Keratinocyte (primary cell): ENCODE data around the gene APPL2. TPM values are rescaled to one million over a fixed set of nuclear protein-coding genes. Genes with fewer than 3 reads are reported as not detected.

Experiments
- DNase-seq: peaks from one replicate; pipeline ENCODE4 v3.0.0-alpha.2; 2011; ENCODE audit warnings: low read depth, missing footprints, low spot score
- FAIRE-seq: peaks from 2 replicates; lab custom pipeline; 2011; peaks lifted over from hg19 to GRCh38; lab: Jason Lieb, UNC
- H2AFZ ChIP-seq: 2 replicates; pipeline ENCODE4 v1.6.0; 2012; ENCODE audit warnings: low read length, control low read depth, inconsistent platforms; ENCODE audit not compliant: control insufficient read depth
- H3K27ac ChIP-seq: 2 replicates; pipeline ENCODE4 v1.5.1; 2011; ENCODE audit warnings: low read length; ENCODE audit not compliant: control insufficient read depth, insufficient read depth
- H3K27me3 ChIP-seq: 3 replicates; pipeline ENCODE4 v1.6.0; 2011; ENCODE audit warnings: low read length; ENCODE audit not compliant: control insufficient read depth, insufficient read depth; ENCODE audit errors: extremely low read depth
- H3K36me3 ChIP-seq, 2 experiments: 2 replicates in 1 of 2; 3 replicates in 1 of 2; pipeline ENCODE4 v1.5.1; 2011; ENCODE audit warnings: low read length in 2 of 2, mild to moderate bottlenecking in 1 of 2; ENCODE audit not compliant: control insufficient read depth in 2 of 2, insufficient read depth in 2 of 2; ENCODE audit errors: extremely low read depth in 1 of 2
- H3K4me1 ChIP-seq: 3 replicates; pipeline ENCODE4 v1.5.1; 2011; ENCODE audit warnings: low read length; ENCODE audit not compliant: control insufficient read depth, insufficient read depth; ENCODE audit errors: extremely low read depth
- H3K4me2 ChIP-seq: 3 replicates; pipeline ENCODE4 v1.6.0; 2011; ENCODE audit warnings: low read depth, low read length; ENCODE audit not compliant: control insufficient read depth, insufficient read depth; ENCODE audit errors: extremely low read depth
- H3K4me3 ChIP-seq, 3 experiments: fragments of 200-600 bp in 1 of 3; sonication (generic) in 1 of 3; 2 replicates in 2 of 3; 3 replicates in 1 of 3; pipeline ENCODE4 v1.5.1; 2011 to 2016; ENCODE audit warnings: low read length in 3 of 3, mild to moderate bottlenecking in 3 of 3, control low read depth in 2 of 3, inconsistent platforms in 1 of 3, low read depth in 1 of 3, mixed read lengths in 1 of 3, mixed run types in 1 of 3, moderate library complexity in 1 of 3; ENCODE audit not compliant: control insufficient read depth in 2 of 3, insufficient read depth in 2 of 3; ENCODE audit errors: extremely low read depth in 1 of 3
- H3K79me2 ChIP-seq: 2 replicates; pipeline ENCODE4 v1.6.0; 2012; ENCODE audit warnings: low read length; ENCODE audit not compliant: control insufficient read depth, insufficient read depth
- H3K9ac ChIP-seq: 3 replicates; pipeline ENCODE4 v1.6.0; 2011; ENCODE audit warnings: low read length; ENCODE audit not compliant: control insufficient read depth, insufficient read depth; ENCODE audit errors: extremely low read depth
- H3K9me1 ChIP-seq: 3 replicates; pipeline ENCODE4 v1.6.0; 2011; ENCODE audit warnings: low read length; ENCODE audit not compliant: control insufficient read depth, insufficient read depth; ENCODE audit errors: extremely low read depth
- H3K9me3 ChIP-seq: 2 replicates; pipeline ENCODE4 v1.5.1; 2012; ENCODE audit warnings: low read depth, low read length; ENCODE audit not compliant: control insufficient read depth
- H4K20me1 ChIP-seq: 3 replicates; pipeline ENCODE4 v1.6.0; 2011; ENCODE audit warnings: low read length; ENCODE audit not compliant: control insufficient read depth, insufficient read depth; ENCODE audit errors: extremely low read depth
- CTCF ChIP-seq, 3 experiments: IDR thresholded peaks in 1 of 3; conservative IDR thresholded peaks in 1 of 3; optimal IDR thresholded peaks in 1 of 3; 2 replicates in 2 of 3; 3 replicates in 1 of 3; pipeline versions ENCODE3 to v1.5.1; 2011; ENCODE audit warnings: low read length in 3 of 3, mild to moderate bottlenecking in 3 of 3, moderate library complexity in 2 of 3, control low read depth in 1 of 3, inconsistent platforms in 1 of 3; ENCODE audit not compliant: insufficient read depth in 2 of 3; ENCODE audit errors: extremely low read depth in 1 of 3
- EZH2 ChIP-seq: IDR thresholded peaks from one replicate; pipeline ENCODE4 v1.6.1; 2012; ENCODE audit warnings: inconsistent platforms, mild to moderate bottlenecking, low read length, moderate library complexity
- dilution Hi-C: fragments of 300-500 bp; cut with MboI; formaldehyde crosslinking; loops from one replicate; pipeline ENCODE4 v1.7.0; 2020; ENCODE audit warnings: low sequenced_read_pairs; ENCODE audit not compliant: extremely low pct_ligation_motif_present
- polyA plus RNA-seq, 5 experiments: library from polyadenylated mRNA; depleted of rRNA in 3 of 5; stranded (reverse) in 3 of 5; stranded (forward) in 1 of 5; unstranded in 1 of 5; fragments of >200 nt; gene quantifications; 1 replicate in 1 of 5; 2 replicates in 3 of 5; 3 replicates in 1 of 5; pipeline versions ENCODE4 v1.2.1 to v1.2.3, GENCODE V29; 2011 to 2012; ENCODE audit warnings: missing spikeins in 2 of 5, low read depth in 1 of 5, low replicate concordance in 1 of 5

The APPL2 gene
- polyA plus RNA-seq, 1 donor (not counting 4 experiments of a cell fraction or from before 2014, with no cell fraction given): 26.1 TPM

- DNase-seq: no peak
- H3K27ac ChIP-seq: no peak overlapping the region
- no peaks in the 10 kb centered on the region for H3K9me3 ChIP-seq
- no peak overlapping the region for H3K4me3 ChIP-seq
- no peak overlapping the region for H2AFZ ChIP-seq
- TF ChIP-seq CTCF (optimal IDR thresholded peaks at IDR 0.05 in 1 of 3, IDR thresholded peaks at IDR 0.05 in 1 of 3, conservative IDR thresholded peaks at IDR 0.05 in 1 of 3; ENCODE audit: extremely low read depth in 1 of 3, insufficient read depth in 2 of 3, low read length in 3 of 3) (no peak), EZH2 (no peak)
- H3K36me3 ChIP-seq: no peaks in the 10 kb centered on the region
- no peaks in the 10 kb centered on the region for H3K27me3 ChIP-seq
- no peaks in the 10 kb centered on the region for H4K20me1 ChIP-seq
- no peak overlapping the region for H3K4me2 ChIP-seq
- H3K79me2 ChIP-seq: no peaks in the 10 kb centered on the region
- H3K4me1 ChIP-seq: peaks cover 6% of the 10 kb centered on the region
- dilution Hi-C loops: no loop called here
- no peak overlapping the region for H3K9ac ChIP-seq
- H3K9me1 ChIP-seq: no peaks in the 10 kb centered on the region
- FAIRE-seq: no peak
Observed at GRCh38 chr12:105240228-105240627, 4.3 kb upstream of the APPL2 start.

GRCh38 chr12:105239304-105239703 is 3.3 kb upstream of the APPL2 start:
- FAIRE-seq (no peak), DNase-seq (no peak)
- no peak overlapping the region for H3K4me2 ChIP-seq
- no peak overlapping the region for H3K4me3 ChIP-seq
- H3K79me2 ChIP-seq: peaks cover 9% of the 10 kb centered on the region
- no peak overlapping the region for H3K27ac ChIP-seq
- H3K9ac ChIP-seq: no peak overlapping the region
- peaks cover 16% of the 10 kb centered on the region for H3K4me1 ChIP-seq
- peaks cover under 1% of the 10 kb centered on the region for H3K9me1 ChIP-seq
- TF ChIP-seq EZH2: no peak
- no peak for TF ChIP-seq CTCF (optimal IDR thresholded peaks at IDR 0.05 in 1 of 3, IDR thresholded peaks at IDR 0.05 in 1 of 3, conservative IDR thresholded peaks at IDR 0.05 in 1 of 3; ENCODE audit: extremely low read depth in 1 of 3, insufficient read depth in 2 of 3, low read length in 3 of 3)
- H3K36me3 ChIP-seq: no peaks in the 10 kb centered on the region
- no peak overlapping the region for H2AFZ ChIP-seq
- no peaks in the 10 kb centered on the region for H3K27me3 ChIP-seq
- H4K20me1 ChIP-seq: no peaks in the 10 kb centered on the region
- dilution Hi-C loops: no loop called here
- no peaks in the 10 kb centered on the region for H3K9me3 ChIP-seq
